GM12874 (cell line): ENCODE results near the gene SPATA3.

Source experiments
- TF ChIP-seq, protein P1 (sequence below): IDR thresholded peaks from 2 replicates; pipeline ENCODE4 v1.5.1; 2011; ENCODE audit warnings: low read depth, mild to moderate bottlenecking, control low read depth, low read length, moderate library complexity; ENCODE audit not compliant: insufficient read depth

SPATA3 gene

DNA sequence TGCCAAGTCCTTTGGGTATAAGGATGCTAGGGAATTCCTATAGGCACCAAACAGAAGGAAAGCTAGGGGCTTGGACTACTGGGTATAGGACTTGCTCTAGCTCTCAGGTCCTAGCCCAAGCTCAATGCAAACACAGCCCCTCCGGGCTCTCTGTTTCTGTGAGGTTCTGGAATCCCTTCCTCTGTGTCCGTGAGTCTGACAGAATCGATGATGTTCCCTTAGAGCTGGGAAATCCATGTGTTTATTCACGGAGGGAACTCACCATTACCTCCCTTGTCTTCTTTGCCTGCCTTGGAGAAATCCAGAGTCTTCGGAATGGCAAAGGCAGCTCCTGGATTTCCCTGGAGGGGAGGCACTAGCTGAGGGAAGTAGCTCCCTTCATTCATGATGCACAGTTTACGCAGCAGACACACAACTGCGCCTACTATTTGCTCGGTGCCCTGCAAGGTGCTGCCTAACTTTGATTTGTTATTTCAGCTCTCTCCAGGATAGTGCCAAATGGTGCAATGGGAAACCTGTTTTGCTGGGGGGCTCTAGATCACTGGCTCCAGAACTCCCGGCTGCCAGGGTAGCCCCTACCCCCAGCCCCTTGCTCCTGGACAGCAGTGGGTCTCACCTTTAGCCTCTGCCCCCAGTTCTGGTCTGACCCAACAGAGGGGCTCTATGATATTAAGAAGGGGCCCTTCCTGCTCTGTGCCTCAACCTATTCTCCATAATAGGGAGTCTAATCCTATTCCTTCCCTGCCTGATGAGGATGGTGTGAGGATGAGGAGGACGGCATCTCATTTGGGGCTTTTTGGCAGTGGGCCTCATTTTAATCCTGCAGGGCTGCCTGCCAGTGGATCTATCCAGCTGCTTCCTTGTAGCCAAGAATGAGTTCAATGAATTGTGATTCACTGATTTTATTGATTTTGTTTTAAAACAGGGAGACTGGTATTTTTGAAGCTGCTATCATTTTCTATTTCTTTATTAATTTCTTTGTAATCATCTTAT lies 52.3 kb downstream of the SPATA3 start:
- TF ChIP-seq, protein P1, sequence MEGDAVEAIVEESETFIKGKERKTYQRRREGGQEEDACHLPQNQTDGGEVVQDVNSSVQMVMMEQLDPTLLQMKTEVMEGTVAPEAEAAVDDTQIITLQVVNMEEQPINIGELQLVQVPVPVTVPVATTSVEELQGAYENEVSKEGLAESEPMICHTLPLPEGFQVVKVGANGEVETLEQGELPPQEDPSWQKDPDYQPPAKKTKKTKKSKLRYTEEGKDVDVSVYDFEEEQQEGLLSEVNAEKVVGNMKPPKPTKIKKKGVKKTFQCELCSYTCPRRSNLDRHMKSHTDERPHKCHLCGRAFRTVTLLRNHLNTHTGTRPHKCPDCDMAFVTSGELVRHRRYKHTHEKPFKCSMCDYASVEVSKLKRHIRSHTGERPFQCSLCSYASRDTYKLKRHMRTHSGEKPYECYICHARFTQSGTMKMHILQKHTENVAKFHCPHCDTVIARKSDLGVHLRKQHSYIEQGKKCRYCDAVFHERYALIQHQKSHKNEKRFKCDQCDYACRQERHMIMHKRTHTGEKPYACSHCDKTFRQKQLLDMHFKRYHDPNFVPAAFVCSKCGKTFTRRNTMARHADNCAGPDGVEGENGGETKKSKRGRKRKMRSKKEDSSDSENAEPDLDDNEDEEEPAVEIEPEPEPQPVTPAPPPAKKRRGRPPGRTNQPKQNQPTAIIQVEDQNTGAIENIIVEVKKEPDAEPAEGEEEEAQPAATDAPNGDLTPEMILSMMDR, result no peak

DNA sequence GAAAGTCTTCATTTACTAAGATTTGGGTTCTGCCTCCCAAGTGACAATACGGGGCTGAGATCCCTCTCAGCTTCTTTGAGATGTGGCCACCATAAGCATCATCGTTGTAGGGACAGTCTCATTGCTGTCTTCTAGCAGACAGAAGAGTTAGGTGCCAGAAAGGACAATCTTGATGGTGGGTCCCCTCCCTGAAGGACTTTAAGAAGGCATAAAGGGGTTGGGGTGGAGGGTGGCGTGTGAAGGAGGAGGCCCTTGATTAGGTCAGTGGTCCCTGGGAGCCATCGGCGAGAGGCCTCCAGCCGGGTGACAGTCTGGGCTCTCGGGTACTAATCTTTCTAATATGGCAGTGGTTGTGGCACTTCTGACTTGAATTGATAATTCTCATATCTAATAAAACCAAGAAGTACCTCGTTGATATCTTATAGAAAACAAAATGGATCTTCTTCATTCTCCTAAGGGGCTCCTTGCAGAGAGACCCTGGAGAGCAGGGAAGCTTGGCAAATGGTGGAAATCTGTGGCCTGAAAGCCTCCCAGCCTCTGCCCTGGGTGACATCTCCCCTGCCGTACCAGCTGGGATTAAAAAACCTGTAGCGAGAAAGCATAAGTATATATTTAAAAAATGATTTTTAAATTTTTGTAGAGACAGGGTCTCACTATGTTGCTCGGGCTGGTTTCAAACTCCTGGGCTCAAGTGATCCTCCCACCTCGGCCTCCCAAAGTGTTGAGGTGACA lies 53.5 kb downstream of the SPATA3 start:
- TF ChIP-seq, protein P1, result no peak

DNA sequence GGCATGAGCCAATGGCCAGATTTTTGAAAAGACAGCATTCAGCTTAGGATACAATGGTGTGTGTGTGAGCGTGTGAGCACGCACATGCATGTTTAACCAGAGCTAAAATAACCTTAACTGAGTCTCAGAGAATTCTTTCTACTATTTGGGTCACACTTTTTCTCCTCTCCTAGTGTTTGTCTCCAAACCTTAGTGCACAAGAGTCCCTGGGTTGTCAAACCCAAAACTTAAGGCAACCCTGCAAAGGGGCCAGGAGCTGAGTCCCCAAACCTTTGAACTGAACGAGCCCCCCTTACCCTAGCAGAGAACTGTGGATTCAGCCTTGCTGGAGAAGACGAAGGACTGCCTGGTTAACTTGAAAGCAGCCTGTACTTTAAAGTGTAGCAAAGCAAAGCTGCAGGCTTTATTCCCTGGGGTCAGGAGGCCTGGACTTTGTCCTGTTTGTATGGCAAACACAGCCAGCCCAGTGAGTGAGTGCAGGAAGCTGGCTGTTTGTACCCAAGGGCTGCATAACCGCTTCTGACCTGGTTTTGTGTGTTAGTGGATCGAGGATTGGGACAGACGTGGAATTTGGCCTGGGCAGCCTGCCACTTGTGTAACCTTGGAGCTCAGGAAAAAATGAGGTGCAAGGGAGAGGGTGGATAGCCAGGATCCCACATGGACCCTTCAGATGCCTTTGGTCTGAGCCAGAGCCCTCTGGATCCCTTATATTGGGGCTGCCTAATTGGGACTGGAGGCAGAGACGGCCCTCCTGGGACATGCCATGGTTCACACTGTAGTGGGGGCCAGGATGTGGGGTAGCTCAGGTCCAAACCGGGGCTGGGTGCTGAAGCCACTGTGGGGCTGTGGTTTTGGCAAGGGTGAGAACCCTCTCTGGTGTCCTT lies 54.3 kb downstream of the SPATA3 start:
- TF ChIP-seq, protein P1, result no peak

DNA sequence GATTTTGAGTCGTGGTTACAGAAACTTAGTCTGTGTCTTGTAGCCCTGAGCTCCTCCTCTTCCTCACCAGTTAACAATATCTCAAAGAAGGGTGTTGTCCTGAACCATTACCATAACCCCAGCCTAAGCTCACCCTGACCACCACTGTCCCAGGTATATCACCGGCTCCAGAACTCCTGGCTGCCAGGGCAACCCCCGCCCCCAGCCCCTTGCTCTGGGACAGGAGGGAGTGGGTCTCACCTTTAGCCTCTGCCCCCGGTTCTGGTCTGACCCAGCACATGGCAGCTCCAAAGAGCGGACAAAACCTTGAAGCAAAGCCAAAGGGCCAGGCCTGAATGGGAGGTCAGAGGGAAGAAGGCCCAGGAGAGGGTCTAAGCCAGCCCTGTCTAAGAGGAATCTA lies 55.2 kb downstream of the SPATA3 start:
- TF ChIP-seq, protein P1, result no peak

DNA sequence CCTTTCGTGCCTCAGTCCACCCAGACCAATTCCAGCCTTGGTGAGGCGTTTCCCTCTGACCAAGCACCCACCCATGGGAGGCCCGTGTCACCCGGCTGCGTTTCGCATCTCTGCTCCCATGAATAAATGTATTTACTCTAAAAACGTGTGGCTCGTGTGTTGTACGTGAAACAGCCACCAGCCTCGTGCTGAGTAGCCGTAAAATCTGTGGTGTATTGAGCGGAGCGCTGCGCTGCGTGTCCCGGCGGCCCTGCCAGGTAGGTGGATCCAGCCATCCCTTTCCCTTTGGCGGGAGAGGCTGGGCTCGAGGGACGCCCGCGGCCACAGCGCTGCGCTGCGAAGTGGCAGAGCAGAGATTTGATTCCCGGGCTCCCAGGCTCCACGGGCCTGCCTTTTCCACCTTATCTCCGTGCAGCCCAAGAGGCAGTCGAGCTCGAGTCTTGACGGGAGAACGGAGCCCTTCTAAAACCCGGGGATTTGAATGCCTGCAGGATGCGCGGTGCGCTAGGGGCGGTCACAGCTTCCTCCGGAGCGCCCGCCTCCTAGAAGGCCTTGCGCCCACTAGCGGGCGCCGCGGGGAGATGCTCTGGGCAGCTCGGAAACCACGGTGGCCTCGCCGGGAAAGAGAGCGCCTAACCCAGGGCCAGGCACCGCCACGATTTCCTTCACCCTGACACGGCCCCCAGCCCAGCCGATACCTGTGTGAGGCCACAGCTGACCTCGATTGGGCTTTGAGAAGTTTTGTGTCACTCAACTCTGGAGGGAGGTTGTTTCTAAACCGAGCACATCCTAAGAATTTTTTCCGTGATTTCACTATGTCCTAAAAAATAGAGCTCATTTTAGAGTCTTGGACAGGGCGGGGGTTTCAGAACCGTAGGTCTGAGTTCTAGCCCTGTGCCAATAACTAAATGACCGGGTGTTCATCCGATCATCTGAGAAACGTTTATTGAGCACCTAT lies 56.9 kb downstream of the SPATA3 start:
- TF ChIP-seq, protein P1, result peak; percentile 97

DNA sequence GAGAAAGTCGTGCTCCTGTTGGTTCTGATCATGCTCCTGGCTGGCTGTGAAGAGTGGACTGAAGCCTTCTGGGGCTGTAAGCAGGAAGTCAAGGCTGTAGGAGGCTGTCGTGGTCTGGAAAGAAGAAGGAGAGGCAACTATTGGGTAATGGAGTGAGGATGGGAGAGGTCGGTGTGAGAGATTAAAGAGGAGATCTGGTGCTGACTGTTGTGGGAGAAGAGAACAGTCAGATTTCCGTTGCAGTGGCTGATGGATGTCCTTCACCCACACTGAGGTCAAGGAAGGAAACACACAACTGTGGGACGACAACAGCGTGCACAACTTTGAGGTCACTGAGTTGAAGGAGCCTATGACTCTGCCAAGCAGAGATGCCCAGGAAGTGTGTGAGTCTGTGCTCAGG lies 57.9 kb downstream of the SPATA3 start:
- TF ChIP-seq, protein P1, result no peak
